Thyroid gland (tissue), 4 donors: ENCODE results near the gene TES.

Experiments
- CTCF ChIP-seq, 6 experiments: fragments of 200-600 bp in 3 of 6; fragments of 450-650 bp in 3 of 6; sonication (generic) in 3 of 6; IDR thresholded peaks; one replicate each; pipeline ENCODE4 v1.5.1; 2016 to 2019; ENCODE audit warnings: antibody characterized with exemption in 6 of 6, mild to moderate bottlenecking in 2 of 6, inconsistent platforms in 1 of 6, moderate library complexity in 1 of 6
- POLR2A ChIP-seq, 2 donors: fragments of 450-650 bp; IDR thresholded peaks; one replicate each; pipeline ENCODE4 v1.6.1; 2017; ENCODE audit warnings: antibody characterized with exemption in 2 of 2, mild to moderate bottlenecking in 2 of 2, moderate library complexity in 1 of 2

GRCh38 chr7:116280803-116281202, 70.5 kb downstream of the TES start:
- no peak for TF ChIP-seq CTCF (IDR thresholded peaks at IDR 0.05)
- TF ChIP-seq POLR2A (IDR thresholded peaks at IDR 0.05), result no peak
